HEK293 (cell line): Measurements from ENCODE around the gene GZMH.
"Not testable (repeated sequence)": the region's sequence is repeated elsewhere in the genome, so short reads cannot be mapped to it uniquely, and the experiment has no call there.

Experiments used
- CTCF ChIA-PET: fragments of 350-600 bp; formaldehyde crosslinking; extraction: SDS; loops from one replicate; lab custom pipeline; 2021; ENCODE audit warnings: antibody characterized with exemption; lab: Yijun Ruan, JAX
- POLR2A ChIA-PET: fragments of 300-600 bp; formaldehyde crosslinking; extraction: SDS; loops from one replicate; lab custom pipeline; 2020; ENCODE audit warnings: antibody characterized with exemption, inconsistent platforms; lab: Yijun Ruan, JAX
- H3K27ac ChIP-seq: fragments of 200-500 bp; sonication (Bioruptor generic); 2 replicates; pipeline ENCODE4 v1.5.1; 2014; ENCODE audit warnings: low read depth, low read length, control low read depth, inconsistent platforms; ENCODE audit errors: extremely low read depth
- H3K36me3 ChIP-seq, 2 experiments: fragments of 200-500 bp in 1 of 2; sonication (Bioruptor generic) in 1 of 2; 1 replicate in 1 of 2; 2 replicates in 1 of 2; pipeline ENCODE4 v1.5.1; 2014 to 2017; ENCODE audit warnings: inconsistent platforms in 2 of 2, low read length in 2 of 2; ENCODE audit not compliant: control insufficient read depth in 2 of 2, insufficient read depth in 1 of 2
- H3K4me1 ChIP-seq: fragments of 200-500 bp; sonication (Bioruptor generic); 2 replicates; pipeline ENCODE4 v1.5.1; 2014; ENCODE audit warnings: mild to moderate bottlenecking, low read length, inconsistent platforms; ENCODE audit not compliant: control insufficient read depth, insufficient read depth
- H3K4me3 ChIP-seq: 2 replicates; pipeline ENCODE4 v1.5.1; 2011; ENCODE audit warnings: low read depth, mild to moderate bottlenecking, control low read depth, low read length, moderate library complexity
- H3K9me3 ChIP-seq: fragments of 200-500 bp; sonication (Bioruptor generic); 2 replicates; pipeline ENCODE4 v1.5.1; 2014; ENCODE audit warnings: low read depth, low read length, inconsistent platforms; ENCODE audit not compliant: control insufficient read depth, insufficient read depth
- ATF2 ChIP-seq: fragments of 450-650 bp; formaldehyde crosslinking; IDR thresholded peaks from 2 replicates; pipeline ENCODE4 v1.5.1; 2016; ENCODE audit warnings: missing biosample characterization, missing genetic modification characterization, low read depth
- GFI1B ChIP-seq: fragments of 450-650 bp; formaldehyde crosslinking; IDR thresholded peaks from 2 replicates; pipeline ENCODE4 v1.5.1; 2016; ENCODE audit warnings: missing biosample characterization, missing genetic modification characterization
- GLIS2 ChIP-seq: fragments of 450-650 bp; formaldehyde crosslinking; IDR thresholded peaks from 2 replicates; pipeline ENCODE4 v1.5.1; 2016; ENCODE audit warnings: missing biosample characterization, missing genetic modification characterization
- KLF16 ChIP-seq: fragments of 450-650 bp; formaldehyde crosslinking; IDR thresholded peaks from 2 replicates; pipeline ENCODE4 v1.5.1; 2017; ENCODE audit warnings: missing biosample characterization, missing genetic modification characterization
- MEIS1 ChIP-seq: sonication (generic); formaldehyde crosslinking; IDR thresholded peaks from 2 replicates; pipeline ENCODE4 v1.8.1; 2022; ENCODE audit warnings: missing genetic modification reagents, mild to moderate bottlenecking, borderline replicate concordance
- RBAK ChIP-seq: fragments of 450-650 bp; formaldehyde crosslinking; IDR thresholded peaks from 2 replicates; pipeline ENCODE4 v1.5.1; 2016; ENCODE audit warnings: missing biosample characterization, missing genetic modification characterization
- ZBTB1 ChIP-seq: fragments of 450-650 bp; formaldehyde crosslinking; IDR thresholded peaks from 2 replicates; pipeline ENCODE4 v1.5.1; 2016; ENCODE audit warnings: missing biosample characterization, missing genetic modification characterization
- ZNF132 ChIP-seq: fragments of 450-650 bp; formaldehyde crosslinking; IDR thresholded peaks from 2 replicates; pipeline ENCODE4 v1.5.1; 2017; ENCODE audit warnings: missing biosample characterization, missing genetic modification characterization, borderline replicate concordance
- ZNF292 ChIP-seq: fragments of 450-650 bp; formaldehyde crosslinking; IDR thresholded peaks from 2 replicates; pipeline ENCODE4 v1.5.1; 2016; ENCODE audit warnings: low read depth, missing biosample characterization, missing genetic modification characterization, borderline replicate concordance
- ZNF302 ChIP-seq: fragments of 450-650 bp; formaldehyde crosslinking; IDR thresholded peaks from 2 replicates; pipeline ENCODE4 v1.5.1; 2016; ENCODE audit warnings: missing biosample characterization, missing genetic modification characterization, low read depth
- ZNF404 ChIP-seq: fragments of 450-650 bp; formaldehyde crosslinking; IDR thresholded peaks from 2 replicates; pipeline ENCODE4 v1.5.1; 2017; ENCODE audit warnings: missing biosample characterization, missing genetic modification characterization
- ZNF510 ChIP-seq: fragments of 450-650 bp; formaldehyde crosslinking; IDR thresholded peaks from 2 replicates; pipeline ENCODE4 v1.5.1; 2018; ENCODE audit warnings: mild to moderate bottlenecking, missing genetic modification characterization, missing biosample characterization; ENCODE audit not compliant: insufficient replicate concordance
- ZNF558 ChIP-seq: fragments of 450-650 bp; formaldehyde crosslinking; IDR thresholded peaks from 2 replicates; pipeline ENCODE4 v1.5.1; 2016; ENCODE audit warnings: missing biosample characterization, missing genetic modification characterization
- ZNF600 ChIP-seq: fragments of 450-650 bp; formaldehyde crosslinking; IDR thresholded peaks from 2 replicates; pipeline ENCODE4 v1.5.1; 2016; ENCODE audit warnings: missing biosample characterization, missing genetic modification characterization
- ZNF623 ChIP-seq: fragments of 450-650 bp; formaldehyde crosslinking; IDR thresholded peaks from 2 replicates; pipeline ENCODE4 v1.5.1; 2016; ENCODE audit warnings: missing biosample characterization, missing genetic modification characterization
- ZNF629 ChIP-seq: fragments of 450-650 bp; formaldehyde crosslinking; IDR thresholded peaks from 2 replicates; pipeline ENCODE4 v1.5.1; 2017; ENCODE audit warnings: missing biosample characterization, missing genetic modification characterization
- ZNF677 ChIP-seq: fragments of 450-650 bp; IDR thresholded peaks from 2 replicates; pipeline ENCODE4 v1.5.0; 2018; ENCODE audit warnings: missing biosample characterization, mild to moderate bottlenecking, missing genetic modification characterization, moderate library complexity
- ZNF707 ChIP-seq: fragments of 450-650 bp; formaldehyde crosslinking; IDR thresholded peaks from 2 replicates; pipeline ENCODE4 v1.5.1; 2016; ENCODE audit warnings: missing biosample characterization, missing genetic modification characterization
- ZNF76 ChIP-seq: fragments of 450-650 bp; formaldehyde crosslinking; IDR thresholded peaks from 2 replicates; pipeline ENCODE4; 2016; ENCODE audit warnings: low read depth, missing biosample characterization, missing genetic modification characterization, borderline replicate concordance
- ZNF785 ChIP-seq: fragments of 450-650 bp; formaldehyde crosslinking; IDR thresholded peaks from 2 replicates; pipeline ENCODE4 v1.5.1; 2016; ENCODE audit warnings: missing biosample characterization, missing genetic modification characterization
- ZNF791 ChIP-seq: fragments of 450-650 bp; formaldehyde crosslinking; IDR thresholded peaks from 2 replicates; pipeline ENCODE4 v1.5.1; 2016; ENCODE audit warnings: missing biosample characterization, missing genetic modification characterization
- ZSCAN16 ChIP-seq: fragments of 450-650 bp; formaldehyde crosslinking; IDR thresholded peaks from 2 replicates; pipeline ENCODE4 v1.5.1; 2016; ENCODE audit warnings: missing biosample characterization, missing genetic modification characterization
- TF ChIP-seq, protein P1 (sequence below): fragments of 450-650 bp; formaldehyde crosslinking; IDR thresholded peaks from 2 replicates; pipeline ENCODE4 v1.5.1; 2016; ENCODE audit warnings: missing biosample characterization, missing genetic modification characterization, low read depth
- TF ChIP-seq, protein P2 (sequence below): fragments of 450-650 bp; formaldehyde crosslinking; IDR thresholded peaks from 2 replicates; pipeline ENCODE4 v1.5.1; 2017; ENCODE audit warnings: missing biosample characterization, missing genetic modification characterization
- TF ChIP-seq, protein P3 (sequence below): fragments of 450-650 bp; formaldehyde crosslinking; IDR thresholded peaks from 2 replicates; pipeline ENCODE4 v1.5.1; 2016; ENCODE audit warnings: missing biosample characterization, missing genetic modification characterization

GZMH gene, protein sequence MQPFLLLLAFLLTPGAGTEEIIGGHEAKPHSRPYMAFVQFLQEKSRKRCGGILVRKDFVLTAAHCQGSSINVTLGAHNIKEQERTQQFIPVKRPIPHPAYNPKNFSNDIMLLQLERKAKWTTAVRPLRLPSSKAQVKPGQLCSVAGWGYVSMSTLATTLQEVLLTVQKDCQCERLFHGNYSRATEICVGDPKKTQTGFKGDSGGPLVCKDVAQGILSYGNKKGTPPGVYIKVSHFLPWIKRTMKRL

GRCh38 chr14:24609655-24610344 lies at the start of gene GZMH:
Gene GZMH (minus strand): TSS chr14:24609685. CDS start chr14:24609613, 72 bp downstream.
- CTCF ChIA-PET: interaction anchor here (0.7 kb wide), 1 partner anchor 411 kb away, joined by 4 read pairs; no protein-coding TSS in a partner anchor
- no peak for TF ChIP-seq ZNF629
- TF ChIP-seq, protein P1, sequence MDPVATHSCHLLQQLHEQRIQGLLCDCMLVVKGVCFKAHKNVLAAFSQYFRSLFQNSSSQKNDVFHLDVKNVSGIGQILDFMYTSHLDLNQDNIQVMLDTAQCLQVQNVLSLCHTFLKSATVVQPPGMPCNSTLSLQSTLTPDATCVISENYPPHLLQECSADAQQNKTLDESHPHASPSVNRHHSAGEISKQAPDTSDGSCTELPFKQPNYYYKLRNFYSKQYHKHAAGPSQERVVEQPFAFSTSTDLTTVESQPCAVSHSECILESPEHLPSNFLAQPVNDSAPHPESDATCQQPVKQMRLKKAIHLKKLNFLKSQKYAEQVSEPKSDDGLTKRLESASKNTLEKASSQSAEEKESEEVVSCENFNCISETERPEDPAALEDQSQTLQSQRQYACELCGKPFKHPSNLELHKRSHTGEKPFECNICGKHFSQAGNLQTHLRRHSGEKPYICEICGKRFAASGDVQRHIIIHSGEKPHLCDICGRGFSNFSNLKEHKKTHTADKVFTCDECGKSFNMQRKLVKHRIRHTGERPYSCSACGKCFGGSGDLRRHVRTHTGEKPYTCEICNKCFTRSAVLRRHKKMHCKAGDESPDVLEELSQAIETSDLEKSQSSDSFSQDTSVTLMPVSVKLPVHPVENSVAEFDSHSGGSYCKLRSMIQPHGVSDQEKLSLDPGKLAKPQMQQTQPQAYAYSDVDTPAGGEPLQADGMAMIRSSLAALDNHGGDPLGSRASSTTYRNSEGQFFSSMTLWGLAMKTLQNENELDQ (tag by site-specific recombination): no peak
- no peak for TF ChIP-seq ZNF132 (tag by site-specific recombination)
- no peak for TF ChIP-seq ZSCAN16 (tag by site-specific recombination)
- no peak for TF ChIP-seq ZNF791 (tag by site-specific recombination)
- TF ChIP-seq RBAK (tag by site-specific recombination): no peak
- TF ChIP-seq ZNF404 (tag by site-specific recombination): no peak
- no peak for TF ChIP-seq ZNF302 (tag by site-specific recombination)
- TF ChIP-seq ZNF785 (tag by site-specific recombination): no peak
- no peak for TF ChIP-seq ZNF707
- no peak for TF ChIP-seq ZNF76
- no peak for TF ChIP-seq ZNF510
- no peak for TF ChIP-seq GFI1B (tag by site-specific recombination)
- no peak for TF ChIP-seq ZNF677

DNA sequence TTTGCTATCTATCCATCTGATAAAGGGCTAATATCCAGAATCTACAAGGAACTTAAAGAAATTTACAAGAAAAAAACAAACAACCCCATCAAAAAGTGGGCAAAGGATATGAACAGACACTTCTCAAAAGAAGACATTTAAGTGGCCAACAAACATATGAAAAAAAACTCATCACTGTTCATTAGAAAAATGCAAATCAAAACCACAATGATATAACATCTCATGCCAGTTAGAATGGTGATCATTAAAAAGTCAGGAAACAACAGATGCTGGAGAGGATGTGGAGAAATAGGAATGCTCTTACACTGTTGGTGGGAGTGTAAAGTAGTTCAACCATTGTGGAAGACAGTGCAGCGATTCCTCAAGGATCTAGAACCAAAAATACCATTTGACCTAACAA lies 38.9 kb upstream of the GZMH start:
- H3K36me3 ChIP-seq, CTCF ChIA-PET, H3K4me1 ChIP-seq, H3K27ac ChIP-seq, H3K9me3 ChIP-seq, POLR2A ChIA-PET, H3K4me3 ChIP-seq: not testable (repeated sequence)

More at GRCh38 chr14:24609655-24610344, at the start of gene GZMH:
- Histone ChIP-seq H3K27ac (no peak within 1 kb of the TSS), H3K4me1 (no peaks in the 10 kb centered on the region), H3K9me3 (no peaks in the 10 kb centered on the region), H3K36me3 (no peaks in the 10 kb centered on the region), H3K4me3 (no peak within 1 kb of the TSS)
- POLR2A ChIA-PET: no interaction called here

- Histone ChIP-seq H3K27ac (no peak overlapping the region), H3K36me3 (no peaks in the 10 kb centered on the region), H3K9me3 (no peaks in the 10 kb centered on the region), H3K4me3 (no peak overlapping the region), H3K4me1 (no peaks in the 10 kb centered on the region)
- CTCF ChIA-PET: no interaction called here
- POLR2A ChIA-PET: no interaction called here
- TF ChIP-seq ZNF292 (tag by site-specific recombination) (no peak), GLIS2 (no peak), ZNF558 (tag by site-specific recombination) (no peak), ZBTB1 (no peak), ZNF600 (no peak), ATF2 (tag by site-specific recombination) (no peak), ZNF623 (no peak), MEIS1 (CRISPR knock-in tag) (no peak), KLF16 (tag by site-specific recombination) (no peak)
- TF ChIP-seq, protein P2, sequence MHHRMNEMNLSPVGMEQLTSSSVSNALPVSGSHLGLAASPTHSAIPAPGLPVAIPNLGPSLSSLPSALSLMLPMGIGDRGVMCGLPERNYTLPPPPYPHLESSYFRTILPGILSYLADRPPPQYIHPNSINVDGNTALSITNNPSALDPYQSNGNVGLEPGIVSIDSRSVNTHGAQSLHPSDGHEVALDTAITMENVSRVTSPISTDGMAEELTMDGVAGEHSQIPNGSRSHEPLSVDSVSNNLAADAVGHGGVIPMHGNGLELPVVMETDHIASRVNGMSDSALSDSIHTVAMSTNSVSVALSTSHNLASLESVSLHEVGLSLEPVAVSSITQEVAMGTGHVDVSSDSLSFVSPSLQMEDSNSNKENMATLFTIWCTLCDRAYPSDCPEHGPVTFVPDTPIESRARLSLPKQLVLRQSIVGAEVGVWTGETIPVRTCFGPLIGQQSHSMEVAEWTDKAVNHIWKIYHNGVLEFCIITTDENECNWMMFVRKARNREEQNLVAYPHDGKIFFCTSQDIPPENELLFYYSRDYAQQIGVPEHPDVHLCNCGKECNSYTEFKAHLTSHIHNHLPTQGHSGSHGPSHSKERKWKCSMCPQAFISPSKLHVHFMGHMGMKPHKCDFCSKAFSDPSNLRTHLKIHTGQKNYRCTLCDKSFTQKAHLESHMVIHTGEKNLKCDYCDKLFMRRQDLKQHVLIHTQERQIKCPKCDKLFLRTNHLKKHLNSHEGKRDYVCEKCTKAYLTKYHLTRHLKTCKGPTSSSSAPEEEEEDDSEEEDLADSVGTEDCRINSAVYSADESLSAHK (tag by site-specific recombination): no peak
- TF ChIP-seq, protein P3, sequence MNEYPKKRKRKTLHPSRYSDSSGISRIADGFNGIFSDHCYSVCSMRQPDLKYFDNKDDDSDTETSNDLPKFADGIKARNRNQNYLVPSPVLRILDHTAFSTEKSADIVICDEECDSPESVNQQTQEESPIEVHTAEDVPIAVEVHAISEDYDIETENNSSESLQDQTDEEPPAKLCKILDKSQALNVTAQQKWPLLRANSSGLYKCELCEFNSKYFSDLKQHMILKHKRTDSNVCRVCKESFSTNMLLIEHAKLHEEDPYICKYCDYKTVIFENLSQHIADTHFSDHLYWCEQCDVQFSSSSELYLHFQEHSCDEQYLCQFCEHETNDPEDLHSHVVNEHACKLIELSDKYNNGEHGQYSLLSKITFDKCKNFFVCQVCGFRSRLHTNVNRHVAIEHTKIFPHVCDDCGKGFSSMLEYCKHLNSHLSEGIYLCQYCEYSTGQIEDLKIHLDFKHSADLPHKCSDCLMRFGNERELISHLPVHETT: no peak
Measured at GRCh38 chr14:24639905-24640304, 30.4 kb upstream of the GZMH start.
